Epithelial cell of alveolus of lung (primary cell): ENCODE data around the gene CTAG1A. TPM values are rescaled to one million over a fixed set of nuclear protein-coding genes. Genes with fewer than 3 reads are reported as not detected.

Experiments
- total RNA-seq: library from RNA; depleted of rRNA; stranded (reverse); fragments of >200 nt; gene quantifications from 2 replicates; pipeline ENCODE4 v1.2.1, GENCODE V29; 2015

The CTAG1A gene
- not detected in 2 replicates for total RNA-seq

DNA sequence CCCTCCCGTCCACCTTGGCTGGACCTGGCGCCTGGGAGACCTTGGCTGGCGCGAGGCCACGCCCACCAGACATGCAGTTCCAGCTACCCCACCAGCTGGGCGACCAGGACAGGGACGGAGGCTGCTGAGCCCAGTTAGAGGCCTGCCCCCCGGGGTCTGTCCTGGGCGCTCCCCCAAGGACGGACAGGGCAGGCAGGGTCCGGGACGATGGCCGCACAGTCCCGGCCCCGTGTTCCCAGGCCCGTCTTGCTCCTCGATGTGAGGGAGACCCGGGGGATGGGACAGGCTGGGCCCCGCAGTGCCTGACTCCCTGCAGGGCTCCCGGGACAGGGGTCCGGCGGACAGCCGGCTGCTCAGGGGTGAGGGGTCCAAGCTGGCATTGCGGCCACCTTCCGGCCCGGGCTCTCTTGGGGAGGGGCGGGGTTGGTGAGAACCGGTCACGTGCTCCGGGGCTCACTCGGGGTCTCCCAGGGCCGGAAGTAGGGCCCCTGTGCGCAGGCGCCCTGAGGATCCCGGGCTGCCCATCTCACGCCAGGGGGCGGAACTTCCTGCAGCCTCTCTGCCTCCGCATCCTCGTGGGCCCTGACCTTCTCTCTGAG is at the start of gene CTAG1A:
TSS of gene CTAG1A (plus strand) at position 549 of the 599 bp plus-strand sequence. CDS start 74 bp downstream, outside the sequence.

DNA sequence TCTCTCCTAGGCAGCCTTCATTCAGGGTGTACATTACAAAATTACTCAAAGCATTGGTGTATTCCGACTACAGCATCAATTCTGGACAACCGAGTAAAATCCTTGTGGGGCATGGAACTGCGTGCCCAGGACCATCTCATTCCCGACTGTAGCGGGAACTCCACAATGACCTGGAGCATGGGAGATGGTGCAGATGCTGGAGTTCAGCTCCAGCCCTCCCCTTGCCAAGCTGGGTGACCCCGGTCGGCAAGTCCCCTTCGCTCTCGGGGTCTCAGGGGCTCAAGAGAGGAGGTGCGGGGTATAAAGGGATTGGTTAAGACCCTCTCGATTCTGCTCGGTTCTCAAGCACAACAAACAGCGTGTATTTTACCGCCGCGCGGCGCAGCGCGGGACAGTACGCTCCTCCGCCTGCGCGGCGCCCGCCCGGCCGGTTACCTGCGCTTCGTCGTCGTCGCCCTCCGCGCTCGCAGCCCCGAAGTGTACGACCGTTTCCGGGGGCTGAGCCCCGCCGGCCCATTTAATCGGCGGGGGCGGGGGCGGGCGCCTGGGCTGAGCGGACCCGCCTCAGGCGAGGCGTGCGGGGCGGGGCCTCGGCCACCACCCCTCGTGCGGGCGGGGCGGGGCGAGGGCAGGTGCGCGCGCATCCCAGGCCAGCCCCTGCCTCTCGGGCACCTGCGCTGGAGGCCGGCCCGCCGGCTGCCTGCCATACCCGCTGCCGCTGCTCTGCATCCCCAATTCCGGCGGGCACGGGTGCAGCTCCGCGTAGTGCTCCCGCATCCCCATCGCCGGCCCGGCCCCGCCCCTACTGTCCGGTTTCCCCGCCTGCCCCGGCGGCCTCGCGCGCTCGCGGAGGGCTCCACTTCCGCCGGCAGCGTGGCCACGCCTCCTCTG is 38.3 kb upstream of the CTAG1A start, which contains the start of gene G6PD:
TSS of gene G6PD (minus strand) at position 493 of the 891 bp plus-strand sequence. CDS start 691 bp downstream, outside the sequence.

DNA sequence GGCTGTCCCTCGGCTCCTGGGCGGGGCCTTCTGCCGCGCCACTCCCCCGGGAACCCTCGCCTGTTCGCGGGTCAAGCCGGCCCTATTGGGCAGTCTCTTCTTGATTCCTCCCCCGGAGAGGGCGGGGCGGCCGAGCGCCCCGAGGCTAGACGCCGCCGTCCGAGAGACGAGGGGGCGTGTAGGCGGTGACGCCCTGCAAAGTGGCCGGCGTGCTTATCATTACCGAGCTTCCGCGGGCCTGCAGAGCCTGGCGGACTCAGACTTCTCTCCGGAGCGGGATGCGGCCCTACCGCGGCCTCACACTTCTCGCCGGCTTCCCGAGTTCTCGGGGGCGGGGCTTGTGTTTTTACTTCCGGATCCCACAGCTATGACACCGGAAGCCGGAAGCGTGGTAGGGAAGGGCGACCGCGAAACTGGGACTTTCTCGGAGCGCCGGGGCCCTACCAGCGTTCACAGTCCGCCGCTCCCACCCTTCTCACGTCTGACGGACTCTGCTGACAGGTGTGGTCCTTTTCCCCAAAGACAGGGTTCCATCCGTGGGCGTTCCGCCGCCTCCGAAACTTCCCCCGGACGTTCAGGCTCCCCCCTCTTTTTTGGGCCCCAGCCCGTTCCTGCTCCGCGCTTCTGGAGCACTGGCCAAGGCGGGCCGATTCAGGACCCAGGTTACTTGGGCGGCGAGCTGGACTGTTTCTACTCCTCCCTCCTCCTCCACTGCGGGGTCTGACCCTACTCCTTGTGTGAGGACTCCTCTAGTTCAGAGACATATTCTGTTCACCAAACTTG is 37.5 kb upstream of the CTAG1A start, which contains the start of gene IKBKG:
TSS of gene IKBKG (plus strand) at position 376 of the 783 bp plus-strand sequence. CDS start 4,383 bp downstream, outside the sequence.

DNA sequence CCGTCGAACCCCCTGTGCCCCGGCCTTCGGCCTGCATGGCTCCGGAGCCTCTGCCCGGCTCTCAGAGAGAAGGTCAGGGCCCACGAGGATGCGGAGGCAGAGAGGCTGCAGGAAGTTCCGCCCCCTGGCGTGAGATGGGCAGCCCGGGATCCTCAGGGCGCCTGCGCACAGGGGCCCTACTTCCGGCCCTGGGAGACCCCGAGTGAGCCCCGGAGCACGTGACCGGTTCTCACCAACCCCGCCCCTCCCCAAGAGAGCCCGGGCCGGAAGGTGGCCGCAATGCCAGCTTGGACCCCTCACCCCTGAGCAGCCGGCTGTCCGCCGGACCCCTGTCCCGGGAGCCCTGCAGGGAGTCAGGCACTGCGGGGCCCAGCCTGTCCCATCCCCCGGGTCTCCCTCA is 34.2 kb downstream of the CTAG1A start, which contains the start of gene CTAG1B:
TSS of gene CTAG1B (minus strand) at position 101 of the 400 bp plus-strand sequence. CDS start at position 37, 64 bp downstream.

Other genes with a start within 250 kb of the CTAG1A start
- gene FLNA, start 210.5 kb upstream of the CTAG1A start, total RNA-seq, result 745 and 2,487 TPM in 2 replicates
- 66.7 and 79.0 TPM in 2 replicates for gene EMD, start 205.8 kb upstream of the CTAG1A start, total RNA-seq
- gene RPL10, start 186.8 kb upstream of the CTAG1A start, total RNA-seq, result 7,452 and 8,826 TPM in 2 replicates
- gene DNASE1L1, start 175.9 kb upstream of the CTAG1A start, total RNA-seq, result 47.1 and 58.0 TPM in 2 replicates
- 15.8 and 28.1 TPM in 2 replicates for gene TAFAZZIN, start 173.6 kb upstream of the CTAG1A start, total RNA-seq
- gene ATP6AP1, start 156.5 kb upstream of the CTAG1A start, total RNA-seq, result 46.5 and 60.7 TPM in 2 replicates
- gene GDI1, start 148.0 kb upstream of the CTAG1A start, total RNA-seq, result 77.9 and 123 TPM in 2 replicates
- gene FAM50A, start 141.0 kb upstream of the CTAG1A start, total RNA-seq, result 40.3 and 53.5 TPM in 2 replicates
- 7.2 and 14.2 TPM in 2 replicates for gene PLXNA3, start 126.9 kb upstream of the CTAG1A start, total RNA-seq
- 22.4 and 30.4 TPM in 2 replicates for gene LAGE3, start 105.9 kb upstream of the CTAG1A start, total RNA-seq
- gene UBL4A, start 98.5 kb upstream of the CTAG1A start, total RNA-seq, result 42.8 and 49.4 TPM in 2 replicates
- gene SLC10A3, start 94.5 kb upstream of the CTAG1A start, total RNA-seq, result 29.9 and 37.5 TPM in 2 replicates
- 33.1 and 37.7 TPM in 2 replicates for gene FAM3A, start 68.9 kb upstream of the CTAG1A start, total RNA-seq
- 172 and 216 TPM in 2 replicates for gene G6PD, start 38.3 kb upstream of the CTAG1A start, total RNA-seq
- gene IKBKG, start 37.5 kb upstream of the CTAG1A start, total RNA-seq, result 29.2 and 58.2 TPM in 2 replicates
- gene CTAG1B, start 34.1 kb downstream of the CTAG1A start, total RNA-seq, result not detected in 2 replicates
- not detected in 2 replicates for gene CTAG2, start 68.4 kb downstream of the CTAG1A start, total RNA-seq
- gene GAB3, start 165.9 kb downstream of the CTAG1A start, total RNA-seq, result 0.40 and 1.9 TPM in 2 replicates
- 15.6 and 29.2 TPM in 2 replicates for gene DKC1, start 177.7 kb downstream of the CTAG1A start, total RNA-seq
- 25.0 and 26.8 TPM in 2 replicates for gene MPP1, start 220.4 kb downstream of the CTAG1A start, total RNA-seq
- gene SMIM9, start 249.5 kb downstream of the CTAG1A start, total RNA-seq, result not detected in 2 replicates